CD4-positive, alpha-beta memory T cell (primary cell): Measurements from ENCODE around the gene PTGES2. TPM values are rescaled to one million over a fixed set of nuclear protein-coding genes. Genes with fewer than 3 reads are reported as not detected.

ENCODE experiments used
- CTCF ChIA-PET: fragments of 350-600 bp; sonication (Branson Sonifier 250); formaldehyde crosslinking; loops from one replicate; lab custom pipeline; 2021; ENCODE audit warnings: inconsistent platforms; ENCODE audit not compliant: partially characterized antibody; lab: Charles Lee
- POLR2A ChIA-PET: fragments of 350-600 bp; sonication (Branson Sonifier 250); formaldehyde crosslinking; loops from one replicate; lab custom pipeline; 2021; ENCODE audit not compliant: partially characterized antibody; lab: Charles Lee
- DNase-seq, 5 donors: peaks; one replicate each; pipeline versions ENCODE4 v3.0.0 to v3.0.0-alpha.2; 2020 to 2022; ENCODE audit warnings: mixed read lengths in 1 of 5
- H3K27ac ChIP-seq: one replicate; pipeline ENCODE4 v1.7.0; 2013; ENCODE audit warnings: low read depth, low read length
- H3K27me3 ChIP-seq: 2 replicates; pipeline ENCODE4 v1.7.0; 2013; ENCODE audit warnings: mild to moderate bottlenecking, low read length, moderate library complexity; ENCODE audit not compliant: insufficient read depth
- H3K36me3 ChIP-seq: 2 replicates; pipeline ENCODE4 v1.7.0; 2013; ENCODE audit warnings: mild to moderate bottlenecking, low read length, moderate library complexity; ENCODE audit not compliant: insufficient read depth
- H3K4me1 ChIP-seq: 2 replicates; pipeline ENCODE4 v1.7.0; 2013; ENCODE audit warnings: mild to moderate bottlenecking, low read length, moderate library complexity; ENCODE audit not compliant: insufficient read depth
- H3K4me3 ChIP-seq, 2 donors: one replicate each; pipeline ENCODE4 v1.7.0; 2013; ENCODE audit warnings: low read length in 2 of 2, mild to moderate bottlenecking in 1 of 2
- H3K9me3 ChIP-seq, 2 donors: one replicate each; pipeline ENCODE4 v1.7.0; 2013; ENCODE audit warnings: low read length in 2 of 2, control low read depth in 1 of 2; ENCODE audit not compliant: control insufficient read depth in 1 of 2
- H3K27ac Mint-ChIP-seq, 7 donors: one replicate each; pipeline ENCODE4 v1.8.0; 2020 to 2021; ENCODE audit warnings: mixed read lengths in 7 of 7, mild to moderate bottlenecking in 6 of 7, inconsistent platforms in 3 of 7, moderate library complexity in 3 of 7
- H3K27me3 Mint-ChIP-seq, 2 donors: one replicate each; pipeline ENCODE4 v1.8.0; 2020 to 2021; ENCODE audit warnings: mixed read lengths in 2 of 2
- H3K36me3 Mint-ChIP-seq, 2 donors: one replicate each; pipeline ENCODE4 v1.8.0; 2020 to 2021; ENCODE audit warnings: mixed read lengths in 2 of 2, inconsistent platforms in 1 of 2, mild to moderate bottlenecking in 1 of 2
- H3K4me1 Mint-ChIP-seq, 4 donors: one replicate each; pipeline ENCODE4 v1.8.0; 2020 to 2021; ENCODE audit warnings: mixed read lengths in 4 of 4, mild to moderate bottlenecking in 1 of 4
- H3K4me3 Mint-ChIP-seq, 8 donors: one replicate each; pipeline ENCODE4 v1.8.0; 2020 to 2021; ENCODE audit warnings: mixed read lengths in 8 of 8, mild to moderate bottlenecking in 7 of 8, moderate library complexity in 6 of 8, inconsistent platforms in 3 of 8
- H3K9me3 Mint-ChIP-seq, 8 donors: one replicate each; pipeline ENCODE4 v1.8.0; 2020 to 2021; ENCODE audit warnings: mixed read lengths in 8 of 8, mild to moderate bottlenecking in 5 of 8, inconsistent platforms in 3 of 8, moderate library complexity in 1 of 8
- intact Hi-C: fragments of 100-400 bp; cut with micrococcal nuclease; formaldehyde crosslinking; loops from one replicate; pipeline ENCODE4 v1.15.1; 2023
- polyA plus RNA-seq, 2 donors: library from polyadenylated mRNA; unstranded; fragments of 300-500 nt; fragmentation: Illumina TruSeq; gene quantifications; one replicate each; pipeline ENCODE4 v1.2.3, GENCODE V29; 2021
- total RNA-seq, 2 experiments: library from RNA; stranded (reverse); gene quantifications; one replicate each; pipeline ENCODE4 v1.2.3, GENCODE V29; 2021

Gene PTGES2
- total and polyA plus RNA-seq, 4 experiments from 2014 or later = 47.5 to 57.9 (median 50.3) TPM

- peaks cover under 1% of the 10 kb centered on the region for H3K4me1 ChIP-seq
- peak within 1 kb of the TSS in 2 of 7 donors; percentile 42 to 55 for H3K27ac Mint-ChIP-seq
- no peak within 1 kb of the TSS for H3K4me3 Mint-ChIP-seq
- no peak within 1 kb of the TSS for H3K4me3 ChIP-seq
- peaks cover 0 to 3% (median 0%) of the 10 kb centered on the region in 4 donors for H3K4me1 Mint-ChIP-seq
- intact Hi-C loops = no loop called here
- POLR2A ChIA-PET = no interaction called here
- CTCF ChIA-PET = no interaction called here
- no peak for DNase-seq
- H3K36me3 ChIP-seq = no peaks in the 10 kb centered on the region
- H3K27me3 Mint-ChIP-seq = no peaks in the 10 kb centered on the region
- no peaks in the 10 kb centered on the region for H3K9me3 ChIP-seq
- no peak within 1 kb of the TSS for H3K27ac ChIP-seq
- no peaks in the 10 kb centered on the region for H3K36me3 Mint-ChIP-seq
- H3K9me3 Mint-ChIP-seq = no peaks in the 10 kb centered on the region
- H3K27me3 ChIP-seq = no peaks in the 10 kb centered on the region
Measured at GRCh38 chr9:128149001-128149701, 21.6 kb upstream of the PTGES2 start, which contains the start of gene LCN2. LCN2 (plus strand) TSS chr9:128149453; CDS start chr9:128149526, 73 bp downstream.

DNA sequence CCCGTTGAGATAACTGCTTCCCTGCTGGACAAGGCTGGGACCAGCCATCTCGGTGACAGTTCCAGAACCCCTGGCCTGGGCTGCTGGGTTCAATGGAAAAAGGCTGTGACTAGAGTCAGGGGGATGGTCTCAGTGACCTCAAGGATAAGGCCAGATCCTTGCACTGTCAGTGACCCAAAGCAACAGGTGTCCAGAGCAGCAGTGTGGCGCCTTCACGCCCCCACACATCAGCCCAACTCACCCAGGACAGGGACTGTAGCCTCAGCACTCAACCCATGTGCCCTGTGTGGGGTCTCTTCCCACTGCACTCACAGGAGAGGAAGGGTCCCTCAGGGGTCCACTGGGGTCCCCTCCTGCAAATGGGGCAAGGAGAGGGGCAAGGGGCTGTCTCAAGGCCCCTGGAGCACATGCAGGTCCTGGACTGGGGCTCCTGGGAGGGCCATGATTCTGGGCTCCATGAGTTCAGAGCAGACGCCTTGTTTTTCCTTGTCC is 21.0 kb upstream of the PTGES2 start:
- CTCF ChIA-PET = no interaction called here
- peaks cover 6% of the 10 kb centered on the region for H3K4me1 ChIP-seq
- Mint-ChIP-seq H3K4me1 (peaks cover 0 to 3% (median 2%) of the 10 kb centered on the region in 4 donors), H3K9me3 (no peaks in the 10 kb centered on the region), H3K27me3 (no peaks in the 10 kb centered on the region), H3K4me3 (no peak overlapping the region), H3K27ac (no peak overlapping the region), H3K36me3 (no peaks in the 10 kb centered on the region)
- H3K27me3 ChIP-seq = no peaks in the 10 kb centered on the region
- DNase-seq = no peak
- POLR2A ChIA-PET = no interaction called here
- H3K36me3 ChIP-seq = no peaks in the 10 kb centered on the region
- no peaks in the 10 kb centered on the region for H3K9me3 ChIP-seq
- intact Hi-C loops = no loop called here
- H3K27ac ChIP-seq = no peak overlapping the region
- H3K4me3 ChIP-seq = no peak overlapping the region

- CTCF ChIA-PET = no interaction called here
Measured at GRCh38 chr9:128146591-128147120, 19.1 kb upstream of the PTGES2 start.

GRCh38 chr9:128145951-128146351 is 18.4 kb upstream of the PTGES2 start:
- peaks cover 0 to 1% of the 10 kb centered on the region in 2 donors for H3K27me3 Mint-ChIP-seq
- intact Hi-C loops = no loop called here
- no peak for DNase-seq
- no peaks in the 10 kb centered on the region for H3K36me3 ChIP-seq
- no peaks in the 10 kb centered on the region for H3K27me3 ChIP-seq
- H3K4me3 ChIP-seq = no peak overlapping the region
- no peaks in the 10 kb centered on the region for H3K9me3 ChIP-seq
- H3K27ac ChIP-seq = no peak overlapping the region
- peaks cover 5 to 15% (median 12%) of the 10 kb centered on the region in 4 donors for H3K4me1 Mint-ChIP-seq
- H3K27ac Mint-ChIP-seq = no peak overlapping the region
- H3K4me1 ChIP-seq = peaks cover 19% of the 10 kb centered on the region
- ChIA-PET CTCF (no interaction called here), POLR2A (interaction anchor here (1.5 to 1.6 kb wide), 2 partner anchors 15 to 17 kb away, joined by 3 to 11 read pairs; no protein-coding TSS in a partner anchor)
- no peak overlapping the region for H3K4me3 Mint-ChIP-seq
- no peaks in the 10 kb centered on the region for H3K36me3 Mint-ChIP-seq
- H3K9me3 Mint-ChIP-seq = no peaks in the 10 kb centered on the region

More at GRCh38 chr9:128146591-128147120, 19.1 kb upstream of the PTGES2 start:
- Mint-ChIP-seq H3K4me1 (peaks cover 5 to 14% (median 12%) of the 10 kb centered on the region in 4 donors), H3K4me3 (no peak overlapping the region), H3K27ac (no peak overlapping the region), H3K27me3 (no peaks in the 10 kb centered on the region), H3K36me3 (no peaks in the 10 kb centered on the region), H3K9me3 (no peaks in the 10 kb centered on the region)
- H3K27ac ChIP-seq = no peak overlapping the region
- no peak overlapping the region for H3K4me3 ChIP-seq
- no peak for DNase-seq
- H3K9me3 ChIP-seq = no peaks in the 10 kb centered on the region
- POLR2A ChIA-PET = interaction anchor here (0.5 to 1.6 kb wide), 3 partner anchors 10 to 18 kb away, joined by 3 to 11 read pairs (median 3); no protein-coding TSS in a partner anchor
- H3K27me3 ChIP-seq = no peaks in the 10 kb centered on the region
- intact Hi-C loops = no loop called here
- no peaks in the 10 kb centered on the region for H3K36me3 ChIP-seq
- H3K4me1 ChIP-seq = peaks cover 18% of the 10 kb centered on the region

- ChIA-PET POLR2A (interaction anchor here (1.6 kb wide), 1 partner anchor 17 kb away, joined by 11 read pairs; no protein-coding TSS in a partner anchor), CTCF (no interaction called here)
- H3K27me3 ChIP-seq = no peaks in the 10 kb centered on the region
- H3K4me1 ChIP-seq = peaks cover 19% of the 10 kb centered on the region
- Mint-ChIP-seq H3K27me3 (peaks cover 0 to 1% of the 10 kb centered on the region in 2 donors), H3K9me3 (no peaks in the 10 kb centered on the region), H3K27ac (no peak overlapping the region), H3K36me3 (no peaks in the 10 kb centered on the region), H3K4me1 (peaks cover 5 to 15% (median 12%) of the 10 kb centered on the region in 4 donors), H3K4me3 (no peak overlapping the region)
- H3K27ac ChIP-seq = no peak overlapping the region
- DNase-seq = no peak
- no peak overlapping the region for H3K4me3 ChIP-seq
- H3K9me3 ChIP-seq = no peaks in the 10 kb centered on the region
- H3K36me3 ChIP-seq = no peaks in the 10 kb centered on the region
- intact Hi-C loops = no loop called here
Measured at GRCh38 chr9:128145536-128145935, 18.0 kb upstream of the PTGES2 start.

DNA sequence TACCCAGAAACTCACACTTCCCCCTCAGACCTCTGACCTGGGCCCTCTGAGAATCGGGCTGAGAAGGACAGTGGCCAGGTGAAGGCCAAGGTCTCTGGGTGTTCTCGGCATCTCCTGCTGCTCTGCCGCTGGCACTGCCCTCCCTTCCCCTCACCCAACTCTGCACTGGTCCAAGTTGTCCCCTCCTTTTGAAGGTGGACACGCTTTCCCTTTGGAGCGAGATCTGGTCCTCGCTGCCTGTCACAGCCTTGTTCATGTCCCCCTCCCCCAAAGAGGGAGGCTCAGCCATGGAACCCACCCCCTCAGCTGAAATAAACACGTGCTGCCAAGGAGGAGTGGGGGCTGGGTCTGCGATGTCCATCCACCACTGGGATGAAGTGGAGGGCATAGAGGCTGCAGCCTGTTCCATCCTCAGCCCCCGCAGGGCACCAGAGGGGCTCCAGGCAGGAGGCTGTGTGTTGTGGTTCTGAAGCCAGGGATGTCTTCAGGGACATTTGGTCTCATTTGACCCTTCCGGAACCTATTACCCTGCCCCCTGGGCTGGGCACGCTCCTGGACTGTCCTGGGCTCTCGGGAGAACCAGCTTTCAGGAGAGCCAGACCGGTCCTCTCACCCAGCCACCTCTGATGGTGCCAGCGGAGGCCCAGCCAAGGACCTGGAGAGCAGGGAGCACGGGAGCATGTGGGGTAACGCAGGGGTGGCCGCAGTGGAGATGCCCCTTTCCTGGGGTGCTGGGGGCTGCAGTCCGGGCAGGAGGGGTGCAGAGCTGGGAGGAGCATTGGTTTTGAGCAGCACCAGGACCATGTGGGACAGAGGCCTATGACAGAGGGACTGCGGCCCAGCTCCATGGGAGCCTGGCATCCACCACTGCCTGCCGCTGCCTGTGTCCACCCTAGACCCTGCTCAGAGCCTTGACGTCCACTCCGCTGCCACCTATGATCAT is 17.0 kb upstream of the PTGES2 start:
- CTCF ChIA-PET = interaction anchor here (1.7 kb wide), 1 partner anchor 16 kb away, joined by 6 read pairs; no protein-coding TSS in a partner anchor

More for the DNA sequence above, 17.0 kb upstream of the PTGES2 start:
- Histone ChIP-seq H3K27ac (no peak overlapping the region), H3K36me3 (no peaks in the 10 kb centered on the region), H3K4me3 (no peak overlapping the region), H3K27me3 (no peaks in the 10 kb centered on the region), H3K9me3 (no peaks in the 10 kb centered on the region), H3K4me1 (peaks cover 19% of the 10 kb centered on the region)
- Mint-ChIP-seq H3K9me3 (no peaks in the 10 kb centered on the region), H3K4me3 (no peak overlapping the region), H3K4me1 (peaks cover 5 to 15% (median 10%) of the 10 kb centered on the region in 4 donors), H3K27me3 (peaks cover 0 to 1% of the 10 kb centered on the region in 2 donors), H3K27ac (no peak overlapping the region), H3K36me3 (no peaks in the 10 kb centered on the region)
- POLR2A ChIA-PET = no interaction called here
- DNase-seq = no peak
- intact Hi-C loops = no loop called here
